SH-SY5Y (cell line): Measurements from ENCODE around the gene MTARC2.

ENCODE experiments used
- GATA2 ChIP-seq: IDR thresholded peaks from 2 replicates; pipeline ENCODE4 v1.6.1; 2011; ENCODE audit warnings: mild to moderate bottlenecking, low read depth, low read length
- GATA3 ChIP-seq: IDR thresholded peaks from 2 replicates; pipeline ENCODE4 v1.6.1; 2011; ENCODE audit warnings: low read depth, mild to moderate bottlenecking, low read length, moderate library complexity

Gene MTARC2

DNA sequence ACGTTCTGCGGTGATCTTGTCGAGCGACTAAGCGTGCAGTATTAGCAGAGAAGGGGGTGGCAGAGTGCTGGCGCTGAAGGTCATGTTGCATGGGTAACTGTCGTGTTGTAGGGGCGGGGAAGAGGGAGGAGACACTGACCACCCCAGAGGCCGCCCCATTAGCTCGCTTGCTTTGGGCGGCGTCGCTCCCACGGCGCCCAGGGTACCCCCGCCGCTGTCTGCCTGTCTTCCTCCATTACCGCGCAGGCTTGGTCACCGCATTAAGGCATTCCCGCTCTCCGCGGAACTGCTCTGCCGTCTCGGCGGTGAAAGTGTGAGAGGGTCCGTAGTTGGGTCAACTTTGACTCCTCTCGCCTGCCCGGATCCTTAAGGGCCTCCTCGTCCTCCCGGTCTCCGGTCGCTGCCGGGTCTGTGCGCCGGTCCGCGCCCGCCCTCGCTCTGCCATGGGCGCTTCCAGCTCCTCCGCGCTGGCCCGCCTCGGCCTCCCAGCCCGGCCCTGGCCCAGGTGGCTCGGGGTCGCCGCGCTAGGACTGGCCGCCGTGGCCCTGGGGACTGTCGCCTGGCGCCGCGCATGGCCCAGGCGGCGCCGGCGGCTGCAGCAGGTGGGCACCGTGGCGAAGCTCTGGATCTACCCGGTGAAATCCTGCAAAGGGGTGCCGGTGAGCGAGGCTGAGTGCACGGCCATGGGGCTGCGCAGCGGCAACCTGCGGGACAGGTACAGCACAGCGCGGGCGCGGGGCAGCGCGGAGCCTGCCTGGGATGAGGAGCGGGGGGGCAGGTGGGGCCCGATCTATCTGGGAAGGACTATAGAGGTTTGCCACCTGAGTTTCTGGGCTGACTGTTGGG, at the start of gene MTARC2:
Gene MTARC2, plus strand, starts transcription at position 234 of the 846 bp plus-strand sequence. Its CDS starts 210 bp downstream, at position 444.
- TF ChIP-seq GATA2 (no peak; the same call in 1 of the 2 replicates), GATA3 (no peak)

DNA sequence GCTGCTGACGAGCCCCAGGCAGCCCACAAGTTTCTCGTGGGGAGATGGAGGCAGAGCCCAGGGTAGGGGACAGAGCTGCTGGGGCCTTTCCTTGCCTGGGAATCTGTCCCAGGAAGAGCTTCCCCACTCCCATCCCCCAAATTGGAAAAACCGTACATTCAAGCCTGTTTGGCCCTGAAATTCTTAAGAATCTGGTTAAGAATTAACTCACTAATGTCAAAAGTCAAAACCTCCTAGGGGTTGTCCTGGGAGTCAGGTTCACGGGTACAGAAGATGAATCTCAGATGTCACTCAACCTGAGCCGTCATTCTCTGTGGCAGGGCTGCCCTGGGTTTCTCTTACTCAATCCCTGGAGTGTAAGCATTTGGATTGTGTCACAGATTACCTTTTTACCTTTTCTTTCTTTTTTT, 49.5 kb upstream of the MTARC2 start:
- no peak for TF ChIP-seq GATA2
- TF ChIP-seq GATA3: no peak

GRCh38 chr1:220699044-220699443, 49.1 kb upstream of the MTARC2 start:
- TF ChIP-seq GATA3: no peak
- TF ChIP-seq GATA2: no peak

DNA sequence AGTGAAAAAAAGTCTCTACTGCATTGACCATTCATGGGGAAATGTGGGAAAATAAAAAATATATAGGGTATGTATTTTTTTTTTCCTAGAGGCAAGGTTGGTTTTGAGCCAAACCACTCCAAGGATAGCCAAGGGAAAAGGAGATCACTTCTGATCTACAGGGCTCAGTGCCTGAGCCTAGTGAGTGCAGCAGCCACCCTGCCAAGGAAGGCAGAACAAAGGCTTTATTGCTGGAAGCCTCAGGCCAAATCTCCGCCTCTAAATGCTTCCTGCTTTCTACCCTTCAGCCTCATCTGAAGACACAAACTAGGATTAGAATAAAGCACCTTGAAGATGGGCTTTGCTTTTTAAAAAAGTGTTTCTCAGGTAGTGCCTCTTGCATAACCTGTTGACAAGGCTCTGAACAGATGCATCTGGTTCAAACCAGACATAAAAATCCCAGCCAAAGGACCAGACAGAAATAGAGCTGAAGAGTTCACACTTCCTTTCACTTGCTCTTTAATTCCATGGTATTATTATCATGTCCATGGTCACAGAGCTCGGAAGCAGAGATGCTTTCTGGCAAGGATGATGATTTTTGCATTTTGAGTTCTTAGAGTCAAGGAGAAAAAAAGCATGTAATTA, 47.5 kb upstream of the MTARC2 start:
- no peak for TF ChIP-seq GATA2
- TF ChIP-seq GATA3: no peak

DNA sequence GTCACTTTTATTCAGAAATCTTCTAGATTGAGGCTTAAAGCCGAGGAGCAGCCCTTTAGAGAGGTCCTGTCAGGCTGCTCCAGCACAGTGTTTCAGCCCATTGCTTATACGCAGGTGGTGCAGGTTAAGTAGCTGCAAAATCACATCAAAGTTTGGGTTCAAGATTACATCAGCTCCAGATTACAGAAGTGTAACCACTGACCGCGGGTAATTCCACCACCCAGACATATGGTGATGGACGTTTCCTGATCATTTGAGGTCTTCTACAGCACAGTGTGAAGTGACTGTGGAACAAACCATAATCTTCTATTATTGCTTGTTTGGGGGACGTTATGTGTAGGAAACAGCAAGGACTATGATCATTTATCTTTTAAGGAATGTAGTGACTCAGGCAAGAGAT, 46.1 kb upstream of the MTARC2 start:
- no peak for TF ChIP-seq GATA2
- TF ChIP-seq GATA3: no peak

DNA sequence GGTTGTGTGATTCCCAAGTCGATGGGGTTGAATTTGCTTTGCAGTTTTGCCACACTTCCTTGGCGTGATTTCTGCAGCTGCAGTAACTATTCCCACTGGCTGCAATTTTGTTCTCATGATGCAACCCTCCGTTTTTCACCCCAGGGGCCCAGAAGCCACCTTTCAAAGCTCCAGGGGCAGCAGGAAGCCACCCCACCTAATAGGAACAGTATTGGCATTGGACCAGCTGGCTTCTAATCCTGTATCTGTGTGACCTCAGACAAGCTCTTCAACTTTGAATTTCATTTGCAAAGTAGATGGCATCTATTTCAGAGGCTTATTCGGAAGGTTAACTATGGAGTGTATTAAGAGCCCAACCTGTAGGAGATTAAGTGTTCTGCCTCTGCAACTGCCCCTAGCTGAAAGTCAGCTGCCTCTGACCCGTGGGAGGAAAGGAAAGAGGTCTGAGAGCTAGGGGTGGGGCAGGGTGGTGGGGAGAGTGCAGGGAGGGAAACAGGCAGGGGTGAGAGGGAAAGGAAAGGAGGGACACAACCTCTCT, 45.3 kb upstream of the MTARC2 start:
- TF ChIP-seq GATA2: no peak
- no peak for TF ChIP-seq GATA3

- TF ChIP-seq GATA2 (no peak), GATA3 (no peak)
These were observed 44.8 kb upstream of the MTARC2 start for GRCh38 chr1:220703305-220703704.

GRCh38 chr1:220705782-220706181, 42.3 kb upstream of the MTARC2 start:
- TF ChIP-seq GATA2 (no peak), GATA3 (no peak)

DNA sequence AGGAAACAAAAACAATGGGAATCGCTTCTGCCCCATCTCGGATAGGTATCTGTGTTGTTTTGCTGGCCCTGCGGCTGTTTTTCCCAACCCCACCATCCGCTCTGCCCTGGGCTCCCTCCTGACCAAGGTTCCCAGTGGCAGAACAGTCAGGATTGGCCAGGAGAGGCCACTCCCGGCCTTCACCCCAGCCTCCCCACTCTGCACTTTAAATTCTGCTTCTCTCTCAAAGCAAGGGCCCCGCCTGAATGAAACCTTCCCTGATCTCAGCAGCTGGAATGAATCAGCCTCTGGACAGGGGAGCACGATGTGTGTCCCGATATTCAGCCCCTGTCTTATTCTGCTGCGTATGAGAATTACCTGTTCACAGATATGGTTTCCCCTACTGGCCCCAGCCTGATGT, 41.6 kb upstream of the MTARC2 start:
- no peak for TF ChIP-seq GATA2
- no peak for TF ChIP-seq GATA3

DNA sequence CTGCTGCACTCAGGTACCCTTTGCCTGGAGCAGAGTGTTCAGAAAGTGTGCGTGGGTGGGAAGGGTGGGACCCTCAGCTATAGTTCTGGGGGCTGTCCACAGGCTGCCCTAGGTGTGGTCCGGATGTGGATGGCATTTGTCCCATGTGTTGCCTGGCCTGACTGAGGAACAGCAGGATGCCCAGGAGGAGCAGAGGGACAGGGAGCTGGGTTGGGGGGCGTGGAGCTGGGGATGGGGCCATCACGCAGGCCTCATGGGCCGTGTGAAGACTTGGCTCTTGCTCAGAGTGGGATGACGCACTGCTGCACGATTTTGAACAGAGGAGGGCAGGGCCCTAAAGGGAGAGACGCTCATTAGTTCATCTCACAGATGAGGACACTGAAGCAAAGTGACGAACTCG, 41.0 kb upstream of the MTARC2 start:
- TF ChIP-seq GATA2 (no peak), GATA3 (no peak)

DNA sequence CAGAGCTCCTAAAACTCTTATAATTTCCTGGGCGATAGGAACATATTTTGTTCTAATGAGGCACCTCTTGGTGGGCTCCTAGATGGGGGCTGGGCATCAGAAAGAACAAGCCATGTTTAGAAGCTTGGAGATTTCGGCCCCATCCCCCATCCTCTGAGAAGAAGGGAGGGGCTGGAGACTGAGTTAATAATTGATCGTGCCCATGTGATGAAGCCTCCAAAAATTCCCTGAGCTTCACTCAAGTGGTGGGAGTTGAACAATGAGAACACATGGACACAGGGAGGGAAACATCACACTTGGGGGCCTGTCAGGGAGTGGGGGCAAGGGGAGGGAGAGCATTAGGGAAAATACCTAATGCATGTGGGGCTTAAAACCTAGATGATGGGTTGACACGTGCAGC, 39.9 kb upstream of the MTARC2 start:
- TF ChIP-seq GATA3: no peak
- TF ChIP-seq GATA2: no peak

DNA sequence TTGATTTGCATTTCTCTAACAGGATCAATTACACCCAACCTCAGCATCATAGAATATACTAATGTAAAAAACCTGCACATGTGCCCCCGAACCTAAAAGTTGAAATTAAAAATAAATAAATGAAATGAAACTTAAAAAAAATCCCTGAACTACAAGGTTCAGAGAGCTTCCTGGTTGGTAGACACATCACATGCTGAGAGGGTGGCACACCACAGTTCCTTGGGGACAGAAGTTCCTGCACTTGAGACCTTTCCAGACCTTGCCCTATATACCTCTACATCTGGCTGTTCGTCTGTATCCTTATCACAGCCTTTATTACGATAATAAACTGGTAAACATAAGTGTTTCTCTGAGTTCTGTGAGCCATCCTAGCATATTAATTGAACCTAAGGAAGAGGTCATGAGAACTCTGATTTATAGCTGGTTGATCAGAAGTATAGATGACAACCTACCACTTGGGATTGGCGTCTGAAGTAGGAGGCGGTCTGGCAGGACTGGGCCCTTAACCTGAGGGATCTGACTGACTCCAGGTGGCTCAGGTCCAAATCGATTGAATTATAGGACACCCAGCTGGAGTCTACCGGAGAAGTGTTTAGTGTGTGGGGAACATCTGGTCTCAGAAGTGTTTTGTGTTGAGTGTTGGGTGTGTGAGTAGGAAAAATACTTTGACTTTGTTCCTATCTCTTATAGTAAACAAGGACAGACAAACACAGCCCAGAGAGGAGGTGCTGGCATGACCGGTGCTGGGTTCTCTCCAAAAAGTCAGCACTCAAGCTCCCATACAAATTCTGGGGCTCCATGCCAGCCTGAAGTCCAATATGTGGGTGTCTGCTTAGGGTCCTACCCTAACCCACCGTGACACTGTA, 39.0 kb upstream of the MTARC2 start:
- TF ChIP-seq GATA3: no peak
- TF ChIP-seq GATA2: no peak

DNA sequence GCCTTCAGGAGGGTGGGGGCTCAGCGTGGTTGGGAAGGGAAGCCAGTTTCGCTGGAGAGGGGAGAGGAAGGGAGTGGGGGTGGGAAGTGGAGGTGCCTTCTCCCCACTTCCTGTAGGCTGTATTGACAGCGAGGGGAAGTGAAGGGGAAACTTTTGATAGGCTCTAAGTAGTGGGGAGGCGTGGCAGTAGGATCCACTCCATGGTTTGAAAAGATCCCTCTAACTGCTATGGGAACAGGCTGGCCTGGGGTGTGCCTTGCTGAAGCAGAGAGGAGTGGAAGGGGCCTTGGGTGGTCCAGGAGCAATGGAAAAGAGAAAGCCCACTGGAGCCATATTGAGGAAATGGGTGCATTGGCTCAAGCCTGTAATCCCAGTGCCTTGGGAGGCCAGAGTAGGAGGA, 37.8 kb upstream of the MTARC2 start:
- TF ChIP-seq GATA2: no peak
- TF ChIP-seq GATA3: no peak
